Esophagus muscularis mucosa (tissue), 4 donors: ENCODE measurements around the gene DNAJB4. TPM values are rescaled to one million over a fixed set of nuclear protein-coding genes. Genes with fewer than 3 reads are reported as not detected.
"Not testable (repeated sequence)": the region's sequence is repeated elsewhere in the genome, so short reads cannot be mapped to it uniquely, and the experiment has no call there.

ENCODE experiments used
- DNase-seq: peaks from one replicate; pipeline ENCODE4 v3.0.0-alpha.2; 2017; ENCODE audit errors: extremely low spot score
- H3K27ac ChIP-seq, 4 donors: fragments of 200-600 bp; sonication (generic); replicated peaks in 1 of 4; 1 replicate in 3 of 4; 2 replicates in 1 of 4; pipeline ENCODE4 v1.5.1; 2016 to 2019; ENCODE audit warnings: mild to moderate bottlenecking in 1 of 4
- H3K27me3 ChIP-seq, 4 donors: fragments of 200-600 bp; sonication (generic); one replicate each; pipeline versions ENCODE4 v1.5.1 to v1.6.0; 2016 to 2019
- H3K36me3 ChIP-seq, 4 donors: fragments of 200-600 bp; sonication (generic); one replicate each; pipeline ENCODE4 v1.5.1; 2016 to 2019
- H3K4me1 ChIP-seq, 4 donors: fragments of 200-600 bp; sonication (generic); one replicate each; pipeline ENCODE4 v1.5.1; 2016 to 2019
- H3K4me3 ChIP-seq, 4 donors: fragments of 200-600 bp; sonication (generic); 1 replicate in 2 of 4; 2 replicates in 2 of 4; pipeline ENCODE4 v1.5.1; 2016 to 2019; ENCODE audit warnings: mild to moderate bottlenecking in 4 of 4, moderate library complexity in 1 of 4
- H3K9me3 ChIP-seq, 4 donors: fragments of 200-600 bp; sonication (generic); 1 replicate in 3 of 4; 2 replicates in 1 of 4; pipeline ENCODE4 v1.5.1; 2016 to 2019
- CTCF ChIP-seq, 3 experiments: fragments of 200-600 bp in 2 of 3; fragments of 450-650 bp in 1 of 3; sonication (generic) in 2 of 3; IDR thresholded peaks; one replicate each; pipeline ENCODE4 v1.5.1; 2017 to 2019; ENCODE audit warnings: antibody characterized with exemption in 3 of 3, mild to moderate bottlenecking in 2 of 3, moderate library complexity in 1 of 3
- EP300 ChIP-seq: sonication (generic); formaldehyde crosslinking; IDR thresholded peaks from one replicate; pipeline ENCODE4 v1.6.1; 2017; ENCODE audit warnings: antibody characterized with exemption
- POLR2A ChIP-seq: fragments of 450-650 bp; IDR thresholded peaks from one replicate; pipeline ENCODE4 v1.6.1; 2017; ENCODE audit warnings: antibody characterized with exemption, moderate library complexity, mild to moderate bottlenecking, low read depth
- POLR2AphosphoS5 ChIP-seq, 2 donors: sonication (generic); formaldehyde crosslinking; IDR thresholded peaks; one replicate each; pipeline ENCODE4 v1.6.1; 2017; ENCODE audit warnings: antibody characterized with exemption in 2 of 2
- WGBS: methylation state at CpG from one replicate; pipeline ENCODE4 v1.1.5; 2018; 5-methylcytosine and 5-hydroxymethylcytosine counted together
- intact Hi-C: fragments of 100-400 bp; cut with DNase I; formaldehyde crosslinking; loops from one replicate; pipeline ENCODE4 v1.15.1; 2023
- total RNA-seq, 4 donors: library from RNA; depleted of rRNA; stranded (reverse); fragments of >200 nt; gene quantifications; one replicate each; pipeline versions ENCODE4 v1.1.0 to v1.2.1, GENCODE V29; 2016

The DNAJB4 gene
- total RNA-seq, 4 donors from 2014 or later = 62.6 to 79.7 (median 70.4) TPM

GRCh38 chr1:77978293-77978968 is 26.3 kb upstream of the DNAJB4 start:
- H3K4me1 ChIP-seq = peaks cover 37 to 62% (median 57%) of the 10 kb centered on the region in 4 donors

GRCh38 chr1:77978969-77979876 is 25.5 kb upstream of the DNAJB4 start, which contains the start of gene FUBP1:
TSS of gene FUBP1 (minus strand) at chr1:77979072. CDS start at chr1:77979004, 68 bp downstream.
- WGBS = 0% methylated on average over 25 of the region's 57 CpGs

More at GRCh38 chr1:77978293-77978968, 26.3 kb upstream of the DNAJB4 start:
- Histone ChIP-seq H3K27ac (peak overlapping the region; percentile 89 to 97 (median 95)), H3K27me3 (no peaks in the 10 kb centered on the region), H3K9me3 (no peaks in the 10 kb centered on the region), H3K4me3 (peak overlapping the region; percentile 63 to 85 (median 71)), H3K36me3 (peaks cover 0 to 7% (median 0%) of the 10 kb centered on the region in 4 donors)
- intact Hi-C loops = loop anchor here (2.0 to 5.0 kb wide), 3 partner anchors 26 to 134 kb away; partner anchors contain the start of gene DNAJB4
- no peak for TF ChIP-seq CTCF (IDR thresholded peaks at IDR 0.05)
- peak; percentile 68 to 69 for TF ChIP-seq POLR2AphosphoS5 (IDR thresholded peaks at IDR 0.05)
- peak; percentile 95 for DNase-seq
- WGBS = under 1% methylated on average over 30 of the region's 34 CpGs

GRCh38 chr1:77983352-77983996 is 21.3 kb upstream of the DNAJB4 start:
- DNase-seq, H3K9me3 ChIP-seq, H3K36me3 ChIP-seq, H3K4me3 ChIP-seq, intact Hi-C loops, H3K27me3 ChIP-seq: not testable (repeated sequence)
- Histone ChIP-seq H3K27ac (peak overlapping the region in 3 of 4 donors; percentile 12 to 45 (median 15)), H3K4me1 (peaks cover 9 to 49% (median 43%) of the 10 kb centered on the region in 4 donors)
- 82% methylated on average over 8 of the region's 8 CpGs for WGBS

More at GRCh38 chr1:77978969-77979876, 25.5 kb upstream of the DNAJB4 start, which contains the start of gene FUBP1:
- Histone ChIP-seq H3K36me3 (peaks cover 0 to 6% (median 0%) of the 10 kb centered on the region in 4 donors), H3K27ac (peak within 1 kb of the TSS; percentile 89 to 97 (median 95)), H3K4me1 (peaks cover 35 to 62% (median 51%) of the 10 kb centered on the region in 4 donors), H3K4me3 (peak within 1 kb of the TSS; percentile 63 to 85 (median 71)), H3K27me3 (no peaks in the 10 kb centered on the region), H3K9me3 (no peaks in the 10 kb centered on the region)
- DNase-seq = peak; percentile 99
- intact Hi-C loops = loop anchor here (2.0 to 5.0 kb wide), 3 partner anchors 26 to 133 kb away; partner anchors contain the start of gene DNAJB4
- peak; percentile 84 to 91 for TF ChIP-seq POLR2AphosphoS5 (IDR thresholded peaks at IDR 0.05)
- no peak for TF ChIP-seq EP300
- TF ChIP-seq POLR2A = peak; percentile 31
- peak; percentile 55 to 84 (median 65) for TF ChIP-seq CTCF (IDR thresholded peaks at IDR 0.05)

- Histone ChIP-seq H3K9me3 (no peaks in the 10 kb centered on the region), H3K4me1 (peaks cover 9 to 49% (median 43%) of the 10 kb centered on the region in 4 donors), H3K27me3 (no peaks in the 10 kb centered on the region), H3K27ac (peak overlapping the region in 3 of 4 donors; percentile 12 to 45 (median 15)), H3K36me3 (no peaks in the 10 kb centered on the region), H3K4me3 (no peak overlapping the region)
- no peak for DNase-seq
- TF ChIP-seq CTCF (IDR thresholded peaks at IDR 0.05) = no peak
- no peak for TF ChIP-seq POLR2AphosphoS5 (IDR thresholded peaks at IDR 0.05)
- intact Hi-C loops = no loop called here
Observed at GRCh38 chr1:77983997-77984355, 20.8 kb upstream of the DNAJB4 start.
